Neural cell (in vitro differentiated cells): Measurements from ENCODE around the gene ZBTB48. TPM values are rescaled to one million over a fixed set of nuclear protein-coding genes. Genes with fewer than 3 reads are reported as not detected.

ENCODE experiments used
- H2AFZ ChIP-seq: fragments of 200-600, 300-800 bp; sonication (generic), shearing (Covaris generic); 2 replicates; pipeline ENCODE4 v1.6.0; 2014; ENCODE audit warnings: low read depth, mild to moderate bottlenecking, antibody characterized with exemption, low read length, moderate library complexity
- H3F3A ChIP-seq: fragments of 200-600 bp; shearing (Covaris generic); 2 replicates; pipeline ENCODE4 v1.6.1; 2016; ENCODE audit warnings: mild to moderate bottlenecking, moderate library complexity, mixed read lengths, antibody characterized with exemption, low read length; ENCODE audit not compliant: insufficient read depth, poor library complexity, severe bottlenecking
- H3K27ac ChIP-seq: fragments of 200-600, 300-800 bp; sonication (generic), shearing (Covaris generic); 2 replicates; pipeline ENCODE4 v1.5.1; 2014; ENCODE audit warnings: mild to moderate bottlenecking, low read length, moderate library complexity
- H3K27me3 ChIP-seq: fragments of 300-800, 200-600 bp; sonication (generic), shearing (Covaris generic); 2 replicates; pipeline ENCODE4 v1.6.0; 2014; ENCODE audit warnings: mild to moderate bottlenecking, low read depth, low read length, moderate library complexity; ENCODE audit not compliant: insufficient read depth
- H3K36me3 ChIP-seq: fragments of 300-800, 200-600 bp; sonication (generic), shearing (Covaris generic); 2 replicates; pipeline ENCODE4 v1.5.1; 2014; ENCODE audit warnings: mild to moderate bottlenecking, antibody characterized with exemption, low read length, moderate library complexity; ENCODE audit not compliant: insufficient read depth
- H3K4me2 ChIP-seq: fragments of 300-800, 200-600 bp; sonication (generic), shearing (Covaris generic); 2 replicates; pipeline ENCODE4 v1.6.0; 2014; ENCODE audit warnings: mild to moderate bottlenecking, low read length
- H3K4me3 ChIP-seq: fragments of 300-800, 200-600 bp; sonication (generic), shearing (Covaris generic); 2 replicates; pipeline ENCODE4 v1.5.1; 2014; ENCODE audit warnings: mild to moderate bottlenecking, low read length, moderate library complexity
- H3K79me2 ChIP-seq: fragments of 200-600 bp; shearing (Covaris generic); replicated peaks from 2 replicates; pipeline ENCODE4 v1.6.0; 2014; ENCODE audit warnings: mild to moderate bottlenecking, low read length, moderate library complexity; ENCODE audit not compliant: insufficient read depth
- H3K9ac ChIP-seq: fragments of 300-800, 200-600 bp; sonication (generic), shearing (Covaris generic); 2 replicates; pipeline ENCODE4 v1.6.1; 2016; ENCODE audit warnings: mild to moderate bottlenecking, low read length, mixed read lengths
- H3K9me2 ChIP-seq: fragments of 200-600 bp; shearing (Covaris generic); 2 replicates; pipeline ENCODE4 v1.6.1; 2016; ENCODE audit warnings: mild to moderate bottlenecking, low read length, mixed read lengths; ENCODE audit not compliant: insufficient read depth
- H3K9me3 ChIP-seq: fragments of 200-600, 300-800 bp; sonication (generic), shearing (Covaris generic); 2 replicates; pipeline ENCODE4 v1.6.1; 2016; ENCODE audit warnings: mild to moderate bottlenecking, mixed run types, low read length, moderate library complexity, mixed read lengths
- H4K20me1 ChIP-seq: fragments of 200-600 bp; shearing (Covaris generic); 2 replicates; pipeline ENCODE4 v1.6.1; 2016; ENCODE audit warnings: mild to moderate bottlenecking, mixed run types; ENCODE audit not compliant: insufficient read depth
- CTCF ChIP-seq: fragments of 450-650 bp; IDR thresholded peaks from 2 replicates; pipeline ENCODE4 v1.5.1; 2014; ENCODE audit warnings: antibody characterized with exemption, mild to moderate bottlenecking, moderate library complexity; ENCODE audit not compliant: poor library complexity, severe bottlenecking
- EP300 ChIP-seq: fragments of 450-650 bp; conservative IDR thresholded peaks from 2 replicates; pipeline ENCODE4 v1.6.1; 2014; ENCODE audit warnings: antibody characterized with exemption, mild to moderate bottlenecking, moderate library complexity; ENCODE audit not compliant: poor library complexity, severe bottlenecking
- EZH2 ChIP-seq: fragments of 200-600, 300-800 bp; shearing (Covaris generic), sonication (generic); IDR thresholded peaks from 2 replicates; pipeline ENCODE4 v1.6.1; 2014; ENCODE audit warnings: antibody characterized with exemption, low read length, borderline replicate concordance, mild to moderate bottlenecking; ENCODE audit not compliant: insufficient read depth, poor library complexity, severe bottlenecking
- MXI1 ChIP-seq: fragments of 450-650 bp; conservative IDR thresholded peaks from 2 replicates; pipeline ENCODE4 v1.6.1; 2014; ENCODE audit warnings: antibody characterized with exemption, mild to moderate bottlenecking; ENCODE audit not compliant: poor library complexity, severe bottlenecking
- POLR2AphosphoS5 ChIP-seq: IDR thresholded peaks from 2 replicates; pipeline ENCODE4 v1.6.1; 2012
- TAF1 ChIP-seq: IDR thresholded peaks from 2 replicates; pipeline ENCODE4 v1.6.1; 2012; ENCODE audit warnings: low read depth
- polyA plus RNA-seq: library from polyadenylated mRNA; depleted of rRNA; stranded (reverse); fragments of >200 nt; gene quantifications from 2 replicates; pipeline ENCODE4 v1.2.3, GENCODE V29; 2014
- TF ChIP-seq, protein P1 (sequence below): IDR thresholded peaks from 2 replicates; pipeline ENCODE4 v1.6.1; 2012; ENCODE audit warnings: borderline replicate concordance

ZBTB48 gene
- polyA plus RNA-seq, 1 donor from 2014 or later, result 48.2 TPM

DNA sequence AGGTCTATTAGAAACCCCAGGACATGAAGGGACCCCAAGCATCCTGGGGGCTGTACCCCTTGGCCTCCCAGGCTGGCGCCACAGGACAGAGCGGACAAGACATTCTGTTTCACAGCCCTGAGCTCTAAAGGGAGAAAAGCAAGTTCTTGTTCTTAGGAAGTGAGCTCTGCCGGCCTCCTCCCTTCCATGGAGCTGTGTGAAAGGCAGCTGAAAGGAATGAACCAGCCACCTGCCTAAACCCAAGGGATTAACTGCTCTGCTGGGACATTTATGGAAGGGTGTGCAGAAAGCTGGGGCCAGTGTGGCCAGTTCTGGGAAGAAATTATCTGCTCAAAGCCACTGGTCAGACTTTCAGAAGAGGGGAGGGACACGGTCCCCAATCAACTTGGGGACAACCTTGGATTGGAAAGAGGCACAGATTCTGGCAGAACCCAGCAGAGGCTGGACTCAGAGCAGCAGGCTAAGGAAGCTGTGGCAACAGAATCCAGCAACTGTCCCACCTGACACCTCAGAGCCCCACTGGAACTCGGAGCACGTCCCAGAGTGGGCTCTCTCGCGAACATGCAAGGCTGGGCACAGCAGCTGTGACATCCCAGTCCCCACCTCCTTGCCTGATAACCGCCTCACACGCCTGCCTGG is 20.7 kb downstream of the ZBTB48 start:
- H2AFZ ChIP-seq, result no peak overlapping the region
- H3K27ac ChIP-seq, result no peak overlapping the region
- no peaks in the 10 kb centered on the region for H3K9me2 ChIP-seq
- TF ChIP-seq POLR2AphosphoS5 (no peak), CTCF (no peak), EP300 (no peak), TAF1 (peak; percentile 24), MXI1 (no peak), EZH2 (no peak)
- H3K36me3 ChIP-seq, result no peaks in the 10 kb centered on the region
- no peaks in the 10 kb centered on the region for H3F3A ChIP-seq
- H4K20me1 ChIP-seq, result no peaks in the 10 kb centered on the region
- peaks cover 21% of the 10 kb centered on the region for H3K27me3 ChIP-seq
- H3K79me2 ChIP-seq, result no peaks in the 10 kb centered on the region
- H3K9me3 ChIP-seq, result no peaks in the 10 kb centered on the region
- peak overlapping the region; percentile 59 for H3K9ac ChIP-seq
- peak overlapping the region; percentile 66 for H3K4me2 ChIP-seq
- H3K4me3 ChIP-seq, result peak overlapping the region; percentile 92

- Histone ChIP-seq H2AFZ (peak overlapping the region; percentile 34), H3K36me3 (no peaks in the 10 kb centered on the region), H3F3A (no peaks in the 10 kb centered on the region), H3K27ac (peak overlapping the region; percentile 12), H3K27me3 (peaks cover 21% of the 10 kb centered on the region), H3K9me3 (no peaks in the 10 kb centered on the region), H4K20me1 (no peaks in the 10 kb centered on the region), H3K4me3 (peak overlapping the region; percentile 92), H3K9me2 (no peaks in the 10 kb centered on the region), H3K4me2 (peak overlapping the region; percentile 66), H3K9ac (peak overlapping the region; percentile 59), H3K79me2 (no peaks in the 10 kb centered on the region)
- TF ChIP-seq MXI1, result peak; percentile 59
- TF ChIP-seq TAF1, result no peak
- TF ChIP-seq, protein P1, sequence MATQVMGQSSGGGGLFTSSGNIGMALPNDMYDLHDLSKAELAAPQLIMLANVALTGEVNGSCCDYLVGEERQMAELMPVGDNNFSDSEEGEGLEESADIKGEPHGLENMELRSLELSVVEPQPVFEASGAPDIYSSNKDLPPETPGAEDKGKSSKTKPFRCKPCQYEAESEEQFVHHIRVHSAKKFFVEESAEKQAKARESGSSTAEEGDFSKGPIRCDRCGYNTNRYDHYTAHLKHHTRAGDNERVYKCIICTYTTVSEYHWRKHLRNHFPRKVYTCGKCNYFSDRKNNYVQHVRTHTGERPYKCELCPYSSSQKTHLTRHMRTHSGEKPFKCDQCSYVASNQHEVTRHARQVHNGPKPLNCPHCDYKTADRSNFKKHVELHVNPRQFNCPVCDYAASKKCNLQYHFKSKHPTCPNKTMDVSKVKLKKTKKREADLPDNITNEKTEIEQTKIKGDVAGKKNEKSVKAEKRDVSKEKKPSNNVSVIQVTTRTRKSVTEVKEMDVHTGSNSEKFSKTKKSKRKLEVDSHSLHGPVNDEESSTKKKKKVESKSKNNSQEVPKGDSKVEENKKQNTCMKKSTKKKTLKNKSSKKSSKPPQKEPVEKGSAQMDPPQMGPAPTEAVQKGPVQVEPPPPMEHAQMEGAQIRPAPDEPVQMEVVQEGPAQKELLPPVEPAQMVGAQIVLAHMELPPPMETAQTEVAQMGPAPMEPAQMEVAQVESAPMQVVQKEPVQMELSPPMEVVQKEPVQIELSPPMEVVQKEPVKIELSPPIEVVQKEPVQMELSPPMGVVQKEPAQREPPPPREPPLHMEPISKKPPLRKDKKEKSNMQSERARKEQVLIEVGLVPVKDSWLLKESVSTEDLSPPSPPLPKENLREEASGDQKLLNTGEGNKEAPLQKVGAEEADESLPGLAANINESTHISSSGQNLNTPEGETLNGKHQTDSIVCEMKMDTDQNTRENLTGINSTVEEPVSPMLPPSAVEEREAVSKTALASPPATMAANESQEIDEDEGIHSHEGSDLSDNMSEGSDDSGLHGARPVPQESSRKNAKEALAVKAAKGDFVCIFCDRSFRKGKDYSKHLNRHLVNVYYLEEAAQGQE, result no peak
- TF ChIP-seq CTCF, result no peak
These were observed 21.5 kb downstream of the ZBTB48 start for GRCh38 chr1:6601049-6601922.
